Chondrocyte (in vitro differentiated cells): Measurements from ENCODE around the gene PTPRC. TPM values are rescaled to one million over a fixed set of nuclear protein-coding genes. Genes with fewer than 3 reads are reported as not detected.
"Not testable (repeated sequence)": the region's sequence is repeated elsewhere in the genome, so short reads cannot be mapped to it uniquely, and the experiment has no call there.

Source experiments
- DNase-seq: peaks from one replicate; pipeline ENCODE4 v3.0.0; 2021; ENCODE audit warnings: mixed read lengths, low spot score
- H3K27ac Mint-ChIP-seq: one replicate; pipeline ENCODE4 v1.8.0; 2021; ENCODE audit warnings: mild to moderate bottlenecking, moderate library complexity, mixed read lengths; ENCODE audit not compliant: unreplicated experiment
- H3K27me3 Mint-ChIP-seq: 2 replicates; pipeline ENCODE4 v1.8.0; 2021; ENCODE audit warnings: low read depth, mixed read lengths
- H3K36me3 Mint-ChIP-seq: 2 replicates; pipeline ENCODE4 v1.8.0; 2021; ENCODE audit warnings: low read depth, mixed read lengths
- H3K4me1 Mint-ChIP-seq: 2 replicates; pipeline ENCODE4 v1.8.0; 2021; ENCODE audit warnings: low read depth, mild to moderate bottlenecking, mixed read lengths
- H3K4me3 Mint-ChIP-seq: one replicate; pipeline ENCODE4 v1.8.0; 2021; ENCODE audit warnings: mild to moderate bottlenecking, moderate library complexity, mixed read lengths; ENCODE audit not compliant: unreplicated experiment
- H3K9me3 Mint-ChIP-seq: 2 replicates; pipeline ENCODE4 v1.8.0; 2021; ENCODE audit warnings: low read depth, mixed read lengths
- total RNA-seq: library from RNA; stranded (reverse); gene quantifications from 3 replicates; pipeline ENCODE4 v1.2.1, GENCODE V29; 2021
- TF ChIP-seq, protein P1 (sequence below): fragments of 200-600 bp; sonication (generic); IDR thresholded peaks from 2 replicates; pipeline ENCODE4 v1.5.0; 2021; ENCODE audit warnings: antibody characterized with exemption, mild to moderate bottlenecking, moderate library complexity

The PTPRC gene
- total RNA-seq, 1 donor from 2014 or later = not detected

DNA sequence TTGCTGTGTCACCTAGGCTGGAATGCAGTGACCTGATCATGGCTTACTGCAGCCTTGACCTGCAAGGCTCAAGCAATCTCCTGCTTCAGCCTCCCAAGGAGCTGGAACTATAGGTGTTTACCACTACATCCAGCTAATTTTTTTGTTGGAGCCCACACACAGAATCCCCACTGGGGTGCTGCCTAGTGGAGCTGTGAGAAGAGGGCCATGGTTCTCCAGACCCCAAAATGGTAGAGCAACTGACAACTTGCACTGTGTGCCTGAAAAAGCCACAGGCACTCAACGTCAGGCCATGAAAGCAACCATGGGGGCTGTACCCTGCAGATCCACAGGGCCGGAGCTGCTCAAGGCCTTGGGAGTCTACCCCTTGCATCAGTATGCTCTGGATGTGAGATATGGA lies 39.1 kb upstream of the PTPRC start:
- H3K27me3 Mint-ChIP-seq = no peaks in the 10 kb centered on the region
- H3K27ac Mint-ChIP-seq = no peak overlapping the region
- H3K9me3 Mint-ChIP-seq = peaks cover 4% of the 10 kb centered on the region
- no peak overlapping the region for H3K4me3 Mint-ChIP-seq
- no peak for DNase-seq
- TF ChIP-seq, protein P1, sequence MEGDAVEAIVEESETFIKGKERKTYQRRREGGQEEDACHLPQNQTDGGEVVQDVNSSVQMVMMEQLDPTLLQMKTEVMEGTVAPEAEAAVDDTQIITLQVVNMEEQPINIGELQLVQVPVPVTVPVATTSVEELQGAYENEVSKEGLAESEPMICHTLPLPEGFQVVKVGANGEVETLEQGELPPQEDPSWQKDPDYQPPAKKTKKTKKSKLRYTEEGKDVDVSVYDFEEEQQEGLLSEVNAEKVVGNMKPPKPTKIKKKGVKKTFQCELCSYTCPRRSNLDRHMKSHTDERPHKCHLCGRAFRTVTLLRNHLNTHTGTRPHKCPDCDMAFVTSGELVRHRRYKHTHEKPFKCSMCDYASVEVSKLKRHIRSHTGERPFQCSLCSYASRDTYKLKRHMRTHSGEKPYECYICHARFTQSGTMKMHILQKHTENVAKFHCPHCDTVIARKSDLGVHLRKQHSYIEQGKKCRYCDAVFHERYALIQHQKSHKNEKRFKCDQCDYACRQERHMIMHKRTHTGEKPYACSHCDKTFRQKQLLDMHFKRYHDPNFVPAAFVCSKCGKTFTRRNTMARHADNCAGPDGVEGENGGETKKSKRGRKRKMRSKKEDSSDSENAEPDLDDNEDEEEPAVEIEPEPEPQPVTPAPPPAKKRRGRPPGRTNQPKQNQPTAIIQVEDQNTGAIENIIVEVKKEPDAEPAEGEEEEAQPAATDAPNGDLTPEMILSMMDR = no peak
- no peaks in the 10 kb centered on the region for H3K36me3 Mint-ChIP-seq
- H3K4me1 Mint-ChIP-seq = peaks cover 15% of the 10 kb centered on the region

DNA sequence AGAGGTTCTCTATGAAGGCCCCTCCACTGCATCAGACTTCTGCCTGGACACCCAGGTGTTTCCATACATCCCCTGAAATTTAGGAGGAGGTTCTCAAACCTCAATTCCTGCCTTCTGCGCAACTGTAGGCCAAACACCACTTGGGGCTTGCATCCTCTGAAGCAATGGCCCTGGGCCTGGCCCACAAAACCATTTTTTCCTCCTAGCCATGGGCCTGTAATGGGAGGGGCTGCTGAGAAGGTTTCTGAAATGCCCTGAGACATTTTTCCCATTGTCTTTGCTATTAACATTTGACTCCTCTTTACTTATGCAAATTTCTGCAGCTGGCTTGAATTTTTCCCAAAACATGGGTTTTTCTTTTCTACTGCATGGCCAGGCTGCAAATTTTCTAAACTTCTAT lies 37.9 kb upstream of the PTPRC start:
- peaks cover 11% of the 10 kb centered on the region for H3K4me1 Mint-ChIP-seq
- TF ChIP-seq, protein P1 = no peak
- no peak overlapping the region for H3K4me3 Mint-ChIP-seq
- peaks cover 4% of the 10 kb centered on the region for H3K9me3 Mint-ChIP-seq
- no peak overlapping the region for H3K27ac Mint-ChIP-seq
- H3K36me3 Mint-ChIP-seq = no peaks in the 10 kb centered on the region
- DNase-seq = no peak
- H3K27me3 Mint-ChIP-seq = no peaks in the 10 kb centered on the region

DNA sequence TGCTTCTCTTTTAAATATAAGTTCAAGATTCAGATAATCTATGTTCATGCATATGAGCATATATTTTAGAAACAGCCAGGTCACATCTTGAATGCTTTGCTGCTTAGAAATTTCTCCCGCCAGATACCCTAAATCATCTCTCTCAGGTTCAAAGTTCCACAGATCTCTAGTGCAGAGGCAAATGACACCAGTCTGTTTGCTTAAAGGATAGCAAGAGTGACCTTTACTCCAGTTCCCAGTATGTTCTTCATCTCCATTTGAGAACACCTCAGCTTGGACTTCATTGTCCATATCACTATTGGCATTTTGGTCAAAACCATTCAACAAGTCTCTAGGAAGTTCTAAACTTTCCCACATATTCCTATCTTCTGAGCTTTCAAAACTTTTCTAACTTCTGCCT lies 37.5 kb upstream of the PTPRC start:
- not testable (repeated sequence) for H3K36me3 Mint-ChIP-seq, H3K27ac Mint-ChIP-seq, H3K9me3 Mint-ChIP-seq, H3K27me3 Mint-ChIP-seq, DNase-seq, H3K4me3 Mint-ChIP-seq
- H3K4me1 Mint-ChIP-seq = peaks cover 11% of the 10 kb centered on the region

GRCh38 chr1:198601936-198602889 lies 36.6 kb upstream of the PTPRC start:
- H3K4me1 Mint-ChIP-seq = peaks cover 15% of the 10 kb centered on the region
- no peaks in the 10 kb centered on the region for H3K9me3 Mint-ChIP-seq
- DNase-seq = no peak
- H3K27ac Mint-ChIP-seq = no peak overlapping the region
- no peaks in the 10 kb centered on the region for H3K36me3 Mint-ChIP-seq
- TF ChIP-seq, protein P1 = no peak
- no peaks in the 10 kb centered on the region for H3K27me3 Mint-ChIP-seq
- H3K4me3 Mint-ChIP-seq = no peak overlapping the region

GRCh38 chr1:198604975-198605374 lies 33.9 kb upstream of the PTPRC start:
- Mint-ChIP-seq H3K36me3 (no peaks in the 10 kb centered on the region), H3K4me1 (peaks cover 22% of the 10 kb centered on the region), H3K27me3 (no peaks in the 10 kb centered on the region), H3K9me3 (no peaks in the 10 kb centered on the region), H3K27ac (no peak overlapping the region), H3K4me3 (no peak overlapping the region)
- DNase-seq = no peak
- TF ChIP-seq, protein P1 = no peak
